ENCODE measurements around the gene SRSF3. TPM values are rescaled to one million over a fixed set of nuclear protein-coding genes. Genes with fewer than 3 reads are reported as not detected.

The SRSF3 gene
- total and polyA plus RNA-seq, 9 of the 15 experiments (the other 6 are each of a cell fraction or from before 2014, with no cell fraction given): 337 to 1,200 (median 518) TPM

GRCh38 chr6:36623547-36624459 is 29.6 kb downstream of the SRSF3 start (continued):
- TF ChIP-seq REST (IDR thresholded peaks at IDR 0.05; ENCODE audit: borderline replicate concordance) (peak; percentile 93), REST (CRISPR knock-in tag; IDR thresholded peaks at IDR 0.05; ENCODE audit: low read depth) (no peak), ATF2 (CRISPR knock-in tag; IDR thresholded peaks at IDR 0.05) (no peak), PTBP1 (IDR thresholded peaks at IDR 0.05; ENCODE audit: low read depth, low read length) (no peak), MAX (CRISPR knock-in tag; IDR thresholded peaks at IDR 0.05) (peak; percentile 53), NFIX (CRISPR knock-in tag; IDR thresholded peaks at IDR 0.05; ENCODE audit: low read depth) (no peak), L3MBTL2 (IDR thresholded peaks at IDR 0.05) (peak; percentile 58; the same call in 1 of the 2 replicates), ZNF407 (IDR thresholded peaks at IDR 0.05; ENCODE audit: low read depth) (no peak)
